ENCODE measurements around the gene MMADHC. TPM values are rescaled to one million over a fixed set of nuclear protein-coding genes. Genes with fewer than 3 reads are reported as not detected.

Gene MMADHC
- polyA plus RNA-seq (2011; rRNA removed) (72.6 and 134 TPM in 2 replicates), polyA minus RNA-seq (2011; rRNA and poly(A)+ RNA removed) (47.8 and 56.9 TPM in 2 replicates)

DNA sequence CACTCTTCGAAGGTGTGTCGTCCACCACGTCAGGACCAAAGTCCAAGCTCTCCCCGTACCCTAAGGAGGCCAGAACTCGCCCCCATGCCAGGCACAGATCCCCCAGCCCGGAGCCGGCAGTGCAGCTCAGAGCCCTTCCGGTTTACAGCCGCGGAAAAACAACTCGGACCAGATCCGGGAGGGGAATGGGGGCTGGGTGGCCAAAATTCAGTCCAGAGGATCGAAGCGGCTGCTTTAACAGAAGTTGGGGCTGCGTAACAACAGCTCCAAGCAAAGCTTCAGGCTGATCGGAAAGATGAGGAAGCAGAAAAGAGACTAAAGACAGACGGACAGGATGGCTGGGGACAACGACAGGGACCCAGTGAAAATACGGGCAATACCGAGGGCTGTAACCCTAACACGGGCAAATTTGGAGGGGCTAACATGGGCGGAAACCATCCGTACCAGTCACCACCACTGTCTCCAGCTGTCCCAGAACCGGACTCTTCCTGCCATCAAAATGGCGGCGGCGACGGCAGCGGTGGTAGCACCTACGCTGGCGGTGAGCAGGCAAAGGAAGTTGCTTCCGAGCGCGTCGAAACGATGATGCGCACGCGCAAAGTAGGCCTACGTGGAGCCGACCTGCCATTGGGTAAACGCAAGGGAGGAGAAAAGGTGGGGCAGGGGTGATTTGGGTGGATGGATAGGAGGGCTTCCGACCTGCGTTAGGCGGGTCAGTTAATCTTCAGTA, at the start of gene MMADHC:
Gene MMADHC, minus strand, starts transcription at position 556 of the 730 bp plus-strand sequence. CDS start 678 bp downstream, outside the sequence.
- ChIA-PET CTCF (interaction anchor here (0.8 to 1.8 kb wide), 3 partner anchors 8 to 1651 kb away, joined by 3 to 4 read pairs (median 3); no protein-coding TSS in a partner anchor), POLR2A (interaction anchor here (0.5 to 0.7 kb wide), 5 partner anchors 27 to 1794 kb away, joined by 3 to 13 read pairs (median 3); no protein-coding TSS in a partner anchor)
- DNase-seq (ENCODE audit: low read depth) = peak; percentile 72
- TF ChIP-seq, protein P1, sequence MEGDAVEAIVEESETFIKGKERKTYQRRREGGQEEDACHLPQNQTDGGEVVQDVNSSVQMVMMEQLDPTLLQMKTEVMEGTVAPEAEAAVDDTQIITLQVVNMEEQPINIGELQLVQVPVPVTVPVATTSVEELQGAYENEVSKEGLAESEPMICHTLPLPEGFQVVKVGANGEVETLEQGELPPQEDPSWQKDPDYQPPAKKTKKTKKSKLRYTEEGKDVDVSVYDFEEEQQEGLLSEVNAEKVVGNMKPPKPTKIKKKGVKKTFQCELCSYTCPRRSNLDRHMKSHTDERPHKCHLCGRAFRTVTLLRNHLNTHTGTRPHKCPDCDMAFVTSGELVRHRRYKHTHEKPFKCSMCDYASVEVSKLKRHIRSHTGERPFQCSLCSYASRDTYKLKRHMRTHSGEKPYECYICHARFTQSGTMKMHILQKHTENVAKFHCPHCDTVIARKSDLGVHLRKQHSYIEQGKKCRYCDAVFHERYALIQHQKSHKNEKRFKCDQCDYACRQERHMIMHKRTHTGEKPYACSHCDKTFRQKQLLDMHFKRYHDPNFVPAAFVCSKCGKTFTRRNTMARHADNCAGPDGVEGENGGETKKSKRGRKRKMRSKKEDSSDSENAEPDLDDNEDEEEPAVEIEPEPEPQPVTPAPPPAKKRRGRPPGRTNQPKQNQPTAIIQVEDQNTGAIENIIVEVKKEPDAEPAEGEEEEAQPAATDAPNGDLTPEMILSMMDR (IDR thresholded peaks at IDR 0.05; ENCODE audit: insufficient read depth, low read depth, low read length) = no peak
- H3K36me3 ChIP-seq (ENCODE audit: control insufficient read depth, insufficient read depth, low read length) = no peaks in the 10 kb centered on the region
- H3K4me3 ChIP-seq (ENCODE audit: low read depth, low read length) = peak within 1 kb of the TSS; percentile 86
- H3K27me3 ChIP-seq (ENCODE audit: control insufficient read depth, insufficient read depth, low read length) = no peaks in the 10 kb centered on the region

DNA sequence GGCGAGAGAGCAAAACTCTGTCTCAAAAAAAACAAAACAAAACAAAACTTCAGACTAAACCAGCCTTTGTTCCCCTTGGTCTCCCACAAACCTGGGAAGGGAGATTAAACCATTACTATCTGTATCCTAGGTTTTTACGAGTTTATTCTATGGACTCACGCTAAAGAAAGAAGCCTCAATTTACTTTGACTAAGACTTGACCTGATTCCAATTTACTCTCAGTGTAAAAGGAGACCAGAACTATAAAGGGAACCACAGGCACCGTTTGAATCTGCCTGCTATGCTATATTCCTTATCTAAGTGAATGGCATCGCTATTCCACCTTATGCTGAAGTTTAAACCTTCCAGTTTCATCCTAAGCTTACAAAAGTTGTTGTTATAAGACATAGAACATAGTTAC, 46.5 kb upstream of the MMADHC start:
- ChIA-PET POLR2A (no interaction called here), CTCF (no interaction called here)
- Histone ChIP-seq H3K4me3 (ENCODE audit: low read depth, low read length) (no peak overlapping the region), H3K27me3 (ENCODE audit: control insufficient read depth, insufficient read depth, low read length) (no peaks in the 10 kb centered on the region), H3K36me3 (ENCODE audit: control insufficient read depth, insufficient read depth, low read length) (no peaks in the 10 kb centered on the region)
- DNase-seq (ENCODE audit: low read depth) = no peak
- TF ChIP-seq, protein P1 (IDR thresholded peaks at IDR 0.05; ENCODE audit: insufficient read depth, low read depth, low read length) = no peak

DNA sequence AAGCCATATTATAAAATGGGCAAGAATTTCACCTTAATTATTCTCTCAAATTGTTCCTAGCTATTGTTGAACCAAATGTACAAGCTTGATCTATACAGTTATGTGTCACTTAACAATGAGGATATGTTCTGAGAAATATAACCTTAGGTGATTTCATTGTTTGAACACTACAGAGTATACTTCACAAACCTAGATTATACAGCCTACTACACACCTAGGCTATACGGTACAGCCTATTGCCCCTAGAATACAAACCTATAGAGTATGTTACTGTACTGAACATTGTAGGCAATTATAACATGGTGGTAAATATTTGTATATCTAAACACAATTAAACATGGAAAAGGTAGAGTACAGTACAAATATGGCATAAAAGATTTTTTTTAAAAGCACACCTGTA, 42.9 kb upstream of the MMADHC start:
- no peaks in the 10 kb centered on the region for H3K27me3 ChIP-seq (ENCODE audit: control insufficient read depth, insufficient read depth, low read length)
- ChIA-PET POLR2A (no interaction called here), CTCF (interaction anchor here (1.1 kb wide), 1 partner anchor 14 kb away, joined by 3 read pairs; no protein-coding TSS in a partner anchor)
- TF ChIP-seq, protein P1 (IDR thresholded peaks at IDR 0.05; ENCODE audit: insufficient read depth, low read depth, low read length) = no peak
- DNase-seq (ENCODE audit: low read depth) = no peak
- H3K36me3 ChIP-seq (ENCODE audit: control insufficient read depth, insufficient read depth, low read length) = no peaks in the 10 kb centered on the region
- no peak overlapping the region for H3K4me3 ChIP-seq (ENCODE audit: low read depth, low read length)

DNA sequence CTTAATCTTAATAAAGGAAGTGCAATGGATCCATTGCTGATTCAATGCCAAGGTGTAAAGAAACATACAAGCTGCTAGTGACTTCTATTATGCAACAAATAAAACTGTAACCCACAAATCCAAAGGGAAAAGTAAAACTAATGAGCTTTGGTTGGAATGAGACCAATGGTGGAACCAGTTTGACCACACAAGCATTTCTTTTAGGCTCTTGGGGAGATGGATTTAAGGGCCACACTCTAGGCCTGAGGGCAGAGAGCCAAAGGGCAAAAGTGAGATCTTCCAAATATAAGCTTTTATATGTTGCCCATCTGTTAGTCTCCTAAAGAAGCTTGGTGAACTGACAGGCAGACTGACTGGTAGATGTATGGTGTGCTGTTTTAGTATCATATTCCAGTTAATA, 41.5 kb upstream of the MMADHC start:
- no peak for DNase-seq (ENCODE audit: low read depth)
- Histone ChIP-seq H3K36me3 (ENCODE audit: control insufficient read depth, insufficient read depth, low read length) (no peaks in the 10 kb centered on the region), H3K27me3 (ENCODE audit: control insufficient read depth, insufficient read depth, low read length) (no peaks in the 10 kb centered on the region), H3K4me3 (ENCODE audit: low read depth, low read length) (no peak overlapping the region)
- TF ChIP-seq, protein P1 (IDR thresholded peaks at IDR 0.05; ENCODE audit: insufficient read depth, low read depth, low read length) = no peak
- POLR2A ChIA-PET = no interaction called here
- CTCF ChIA-PET = interaction anchor here (0.6 kb wide), 1 partner anchor 17 kb away, joined by 3 read pairs; no protein-coding TSS in a partner anchor

DNA sequence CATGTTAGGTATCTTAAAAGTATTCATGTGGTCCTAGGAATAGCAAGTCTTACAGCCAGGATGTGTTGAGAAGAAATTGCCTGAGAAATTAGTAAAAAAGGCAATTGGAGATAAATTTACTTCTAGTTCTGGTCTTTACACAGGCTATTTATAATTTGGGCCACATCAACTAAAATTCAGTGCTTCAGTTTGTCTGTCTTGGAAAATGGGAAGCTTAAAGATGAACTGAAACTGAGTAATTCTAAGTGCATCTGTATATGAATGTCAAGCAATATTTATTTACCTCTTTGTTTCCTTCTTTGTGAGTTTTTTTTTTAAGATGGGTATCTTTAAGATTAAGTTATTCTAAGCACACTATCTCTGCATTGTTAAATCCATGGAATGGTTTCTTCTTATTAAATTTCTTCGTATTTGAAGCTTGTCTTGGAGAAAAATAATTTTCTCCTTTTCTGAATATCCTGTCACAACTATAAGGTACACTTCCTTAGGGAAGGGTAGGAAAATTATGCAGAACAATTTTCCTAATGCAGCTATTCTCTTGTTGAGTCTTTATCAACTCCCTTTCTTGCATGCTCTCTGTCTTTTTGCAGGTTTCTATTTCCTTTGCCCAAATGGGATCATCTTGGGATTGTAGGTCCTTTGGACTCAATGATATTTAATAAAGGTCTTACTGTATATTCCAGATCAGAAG, 39.7 kb upstream of the MMADHC start:
- CTCF ChIA-PET = no interaction called here
- no peaks in the 10 kb centered on the region for H3K36me3 ChIP-seq (ENCODE audit: control insufficient read depth, insufficient read depth, low read length)
- H3K27me3 ChIP-seq (ENCODE audit: control insufficient read depth, insufficient read depth, low read length) = no peaks in the 10 kb centered on the region
- no peak overlapping the region for H3K4me3 ChIP-seq (ENCODE audit: low read depth, low read length)
- no peak for DNase-seq (ENCODE audit: low read depth)
- POLR2A ChIA-PET = no interaction called here
- TF ChIP-seq, protein P1 (IDR thresholded peaks at IDR 0.05; ENCODE audit: insufficient read depth, low read depth, low read length) = no peak

Data from BJ (cell line).